ENCODE measurements around the gene CDK9. TPM values are rescaled to one million over a fixed set of nuclear protein-coding genes. Genes with fewer than 3 reads are reported as not detected.

CDK9 gene
- 22.1 and 32.7 TPM in 2 replicates for total RNA-seq (2014; rRNA removed; shearing (Covaris generic))
- 52.5 and 54.8 TPM in 2 replicates for polyA plus RNA-seq (2015; cell fraction: cytosol; rRNA removed)
- 62.8 and 77.0 TPM in 2 replicates for polyA plus RNA-seq (2015; cell fraction: nucleus; rRNA removed)

DNA sequence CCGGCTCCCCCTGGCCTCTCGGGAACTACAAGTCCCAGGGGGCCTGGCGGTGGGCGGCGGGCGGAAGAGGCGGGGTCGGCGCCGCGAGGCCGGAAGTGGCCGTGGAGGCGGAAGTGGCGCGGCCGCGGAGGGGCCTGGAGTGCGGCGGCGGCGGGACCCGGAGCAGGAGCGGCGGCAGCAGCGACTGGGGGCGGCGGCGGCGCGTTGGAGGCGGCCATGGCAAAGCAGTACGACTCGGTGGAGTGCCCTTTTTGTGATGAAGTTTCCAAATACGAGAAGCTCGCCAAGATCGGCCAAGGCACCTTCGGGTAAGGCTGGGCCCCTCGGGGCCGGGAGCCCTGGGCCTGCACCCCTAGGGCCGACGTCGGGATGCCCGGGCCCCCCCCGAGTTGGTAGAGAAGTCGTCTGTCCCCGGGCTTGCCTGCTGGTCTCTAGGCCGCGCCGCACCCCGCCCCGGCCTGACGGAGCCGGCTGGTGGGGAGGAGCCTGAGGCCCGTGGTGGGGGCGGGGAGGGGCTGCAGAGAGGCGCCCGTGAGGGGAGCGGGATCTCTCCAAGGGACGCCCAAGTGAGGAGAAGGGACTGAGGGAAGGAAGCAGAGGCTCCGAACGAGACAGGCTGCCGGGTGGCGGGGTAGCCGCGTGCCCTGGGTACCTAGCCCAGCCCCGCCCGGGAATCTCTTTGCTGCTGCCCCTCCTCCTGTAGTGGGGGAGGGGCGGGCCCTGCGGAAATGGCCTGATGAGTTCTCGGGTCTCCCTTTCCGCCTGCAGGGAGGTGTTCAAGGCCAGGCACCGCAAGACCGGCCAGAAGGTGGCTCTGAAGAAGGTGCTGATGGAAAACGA is at the start of gene CDK9:
Gene CDK9, plus strand, starts transcription at position 102 of the 840 bp plus-strand sequence. Its CDS starts 115 bp downstream, at position 217.
- peak; percentile 87 for DNase-seq (ENCODE audit: low read depth, low spot score)
- in situ Hi-C loops (cut with HindIII; ENCODE audit: low pct_unique_long_range_greater_than_20kb, low sequenced_read_pairs), result no loop called here

- DNase-seq (ENCODE audit: low read depth, low spot score), result no peak
- in situ Hi-C loops (cut with HindIII; ENCODE audit: low pct_unique_long_range_greater_than_20kb, low sequenced_read_pairs), result no loop called here
These were observed 47.2 kb upstream of the CDK9 start for GRCh38 chr9:127738666-127739065.

DNA sequence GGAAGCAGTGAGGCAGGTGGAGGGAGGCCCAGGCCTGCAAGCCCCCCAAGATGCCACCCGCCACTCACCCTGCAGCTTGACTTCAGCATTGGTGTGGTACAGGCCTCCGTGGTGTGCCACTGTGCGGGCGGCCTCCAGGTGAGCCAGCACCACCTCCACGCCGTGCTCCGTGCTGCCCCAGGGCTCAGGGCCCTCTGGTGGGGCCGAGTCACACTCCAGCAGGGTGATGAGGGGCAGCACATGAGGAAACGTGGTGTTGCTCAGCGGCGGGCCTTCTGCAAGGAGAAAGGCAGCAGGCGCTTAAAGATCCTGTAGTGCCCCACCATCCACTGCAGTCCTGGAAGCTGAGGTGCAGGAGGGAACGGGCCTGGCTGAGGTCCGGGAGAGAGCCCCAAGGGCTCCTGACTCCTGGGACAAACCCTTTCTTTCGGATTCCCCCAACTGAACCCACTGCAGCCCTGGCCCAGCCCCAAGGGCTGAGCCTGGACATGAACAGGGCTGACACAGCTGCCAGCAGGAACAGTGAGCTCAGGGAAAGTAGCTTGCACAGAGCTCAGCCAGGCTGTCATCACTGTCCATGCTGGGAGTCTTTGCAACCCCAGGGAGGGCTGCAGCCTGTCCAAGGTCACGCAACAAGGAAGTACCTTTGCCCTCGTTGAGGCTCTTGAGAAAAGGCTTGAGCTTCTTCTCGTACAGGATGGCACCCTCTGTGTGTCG is 46.1 kb upstream of the CDK9 start:
- no peak for DNase-seq (ENCODE audit: low read depth, low spot score)
- in situ Hi-C loops (cut with HindIII; ENCODE audit: low pct_unique_long_range_greater_than_20kb, low sequenced_read_pairs), result no loop called here

DNA sequence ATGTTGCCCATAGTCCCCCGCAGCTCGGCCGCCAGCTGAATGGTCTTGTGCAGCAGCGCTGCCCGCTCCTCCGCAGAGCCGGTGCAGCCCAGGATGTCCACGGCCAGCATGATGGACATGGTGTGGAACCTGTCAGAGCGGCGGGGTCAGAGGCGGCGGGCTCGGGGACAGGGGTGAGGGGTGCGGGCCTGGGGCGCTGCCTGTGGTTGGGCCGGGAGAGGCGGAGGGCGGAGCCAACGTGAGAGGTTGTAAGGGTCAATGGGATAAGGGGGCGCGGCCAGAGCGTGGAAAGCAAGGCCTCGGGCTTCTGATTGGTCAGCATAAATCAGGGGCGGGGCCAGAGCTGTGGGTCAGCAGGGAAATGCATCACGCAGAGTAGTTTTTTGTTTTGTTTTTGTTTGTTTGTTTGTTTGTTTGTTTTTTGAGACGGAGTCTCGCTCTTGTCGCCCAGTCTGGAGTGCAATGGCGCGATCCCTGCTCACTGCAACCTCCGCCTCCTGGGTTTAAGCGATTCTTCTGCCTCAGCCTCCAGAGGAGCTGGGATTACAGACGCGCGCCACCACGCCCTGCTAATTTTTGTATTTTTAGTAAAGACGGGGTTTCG is 43.9 kb upstream of the CDK9 start:
- peak; percentile 89 for DNase-seq (ENCODE audit: low read depth, low spot score)
- in situ Hi-C loops (cut with HindIII; ENCODE audit: low pct_unique_long_range_greater_than_20kb, low sequenced_read_pairs), result no loop called here

DNA sequence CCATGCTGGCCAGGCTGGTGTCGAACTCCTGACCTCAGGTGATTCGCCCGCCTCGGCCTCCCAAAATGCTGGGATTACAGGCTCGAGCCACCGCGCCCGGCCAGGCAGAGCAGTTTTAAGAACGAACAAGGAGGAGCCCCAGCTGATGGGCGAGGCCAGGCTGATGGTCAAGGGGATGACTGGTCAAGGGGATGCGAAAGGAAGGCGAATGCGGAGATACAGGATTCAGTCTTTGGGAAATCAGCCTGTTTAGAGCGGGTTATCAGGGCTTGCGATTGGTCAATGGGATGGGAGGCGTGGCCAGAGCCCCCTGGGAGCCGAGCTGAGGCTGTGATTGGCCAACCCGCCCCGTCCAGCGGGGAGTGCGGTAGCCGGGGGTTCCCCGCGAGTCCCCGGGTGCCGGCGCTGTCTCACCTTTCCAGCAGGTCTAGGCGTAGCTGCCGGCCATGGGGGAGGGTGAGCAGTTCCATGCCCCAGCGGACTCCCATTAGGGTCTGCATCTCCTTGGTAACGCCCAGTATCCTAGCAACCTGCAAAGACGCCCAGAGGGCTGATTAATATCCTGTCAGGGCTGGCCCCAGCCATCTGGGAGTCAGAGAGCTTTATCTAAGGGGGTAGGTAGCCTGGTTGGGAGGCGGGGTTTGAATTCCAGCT is 43.3 kb upstream of the CDK9 start:
- peak; percentile 87 for DNase-seq (ENCODE audit: low read depth, low spot score)
- in situ Hi-C loops (cut with HindIII; ENCODE audit: low pct_unique_long_range_greater_than_20kb, low sequenced_read_pairs), result no loop called here

DNA sequence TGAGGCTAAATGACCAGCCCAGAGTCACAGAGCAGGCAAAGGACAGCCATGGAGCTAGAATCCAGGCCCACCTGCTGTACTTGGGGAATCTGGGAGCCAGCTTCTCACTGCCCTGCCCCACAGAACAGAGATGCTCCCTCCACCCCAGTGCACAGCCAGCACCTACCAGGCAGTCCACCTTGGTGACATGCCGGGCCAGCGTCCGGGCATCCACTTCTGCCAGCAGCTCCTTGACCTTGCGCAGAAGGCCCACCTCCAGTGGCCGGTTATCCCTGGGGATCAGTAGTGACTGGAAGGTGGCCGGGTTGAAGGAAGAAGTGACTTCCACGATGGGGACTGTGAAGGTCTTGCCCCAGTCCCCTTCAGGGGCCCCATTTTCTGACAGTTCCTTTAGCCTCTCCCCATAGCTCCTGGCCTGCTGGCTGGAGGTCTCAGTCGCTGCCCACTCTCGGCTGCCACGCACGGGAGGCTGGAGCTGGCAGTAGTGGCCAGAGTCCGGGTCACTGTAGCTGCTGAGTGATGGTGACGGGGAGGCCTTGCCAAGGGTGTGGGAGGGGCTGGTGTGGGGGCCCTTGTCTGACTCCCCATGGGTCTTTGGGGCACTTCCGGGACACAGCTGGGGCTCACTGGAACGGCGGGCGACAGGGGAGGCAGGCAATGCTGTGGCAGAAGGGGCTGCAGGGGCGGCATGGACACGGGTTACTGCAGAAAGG is 41.3 kb upstream of the CDK9 start:
- in situ Hi-C loops (cut with HindIII; ENCODE audit: low pct_unique_long_range_greater_than_20kb, low sequenced_read_pairs), result no loop called here
- no peak for DNase-seq (ENCODE audit: low read depth, low spot score)

GRCh38 chr9:127746959-127747569 is 38.8 kb upstream of the CDK9 start:
- in situ Hi-C loops (cut with HindIII; ENCODE audit: low pct_unique_long_range_greater_than_20kb, low sequenced_read_pairs), result no loop called here
- DNase-seq (ENCODE audit: low read depth, low spot score), result no peak

DNA sequence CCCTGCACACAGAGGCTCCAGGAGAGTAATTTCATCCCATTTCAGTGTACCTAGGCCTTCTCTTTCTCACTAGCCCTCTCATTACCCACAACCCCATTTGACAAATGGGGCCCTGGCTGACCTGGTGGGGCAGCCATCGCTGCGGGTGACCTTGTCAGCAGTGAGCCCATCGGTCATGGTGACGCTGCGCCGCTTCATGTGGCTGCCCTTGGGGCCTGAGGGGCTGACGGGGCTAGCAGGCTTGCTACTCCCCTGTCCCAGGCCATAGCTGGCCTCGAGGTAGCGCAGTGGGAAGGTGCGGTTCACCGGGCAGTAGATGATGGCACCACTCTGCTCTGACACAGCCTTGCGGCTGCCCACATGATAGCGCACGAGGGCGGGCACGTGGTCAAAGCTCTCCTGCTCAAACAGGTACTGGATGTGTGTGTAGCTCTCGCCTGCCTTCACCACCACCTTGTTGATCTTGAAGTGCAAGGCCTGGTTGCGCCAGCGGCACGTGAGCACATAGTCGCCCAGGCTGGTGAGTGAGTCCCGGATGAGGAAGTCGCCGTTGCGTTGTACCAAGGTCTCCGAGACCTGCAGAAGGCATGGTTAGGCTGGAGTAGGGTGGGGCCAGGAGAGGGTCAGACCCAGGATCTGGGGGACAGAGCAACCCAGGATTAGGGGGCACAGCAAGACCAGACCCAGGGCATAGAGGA is 36.6 kb upstream of the CDK9 start:
- DNase-seq (ENCODE audit: low read depth, low spot score), result no peak
- in situ Hi-C loops (cut with HindIII; ENCODE audit: low pct_unique_long_range_greater_than_20kb, low sequenced_read_pairs), result no loop called here

- in situ Hi-C loops (cut with HindIII; ENCODE audit: low pct_unique_long_range_greater_than_20kb, low sequenced_read_pairs), result no loop called here
- DNase-seq (ENCODE audit: low read depth, low spot score), result no peak
These were observed 34.4 kb upstream of the CDK9 start for GRCh38 chr9:127751269-127752054.

- DNase-seq (ENCODE audit: low read depth, low spot score), result no peak
- in situ Hi-C loops (cut with HindIII; ENCODE audit: low pct_unique_long_range_greater_than_20kb, low sequenced_read_pairs), result no loop called here
These were observed 32.7 kb upstream of the CDK9 start for GRCh38 chr9:127753148-127753547.

DNA sequence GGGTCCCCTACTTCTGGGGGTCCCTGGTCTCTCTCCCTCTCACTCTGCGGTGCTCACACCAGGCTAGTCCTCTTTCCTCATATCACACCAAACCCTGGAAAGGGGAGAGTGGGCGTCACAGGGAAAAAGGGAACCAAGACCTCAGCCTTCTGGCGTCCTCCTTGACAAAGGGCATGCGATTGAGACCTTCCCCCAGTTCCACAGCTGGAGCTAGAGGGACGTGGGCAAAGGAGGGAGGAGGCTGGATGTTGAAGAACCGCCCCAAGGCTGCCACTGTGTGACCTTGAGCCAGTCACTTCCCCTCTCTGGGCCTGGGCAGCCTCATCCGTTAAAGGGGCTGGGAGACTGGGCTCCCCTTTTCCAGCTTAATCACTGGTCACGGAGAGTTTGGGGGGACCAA is 32.2 kb upstream of the CDK9 start:
- DNase-seq (ENCODE audit: low read depth, low spot score), result no peak
- in situ Hi-C loops (cut with HindIII; ENCODE audit: low pct_unique_long_range_greater_than_20kb, low sequenced_read_pairs), result no loop called here

- in situ Hi-C loops (cut with HindIII; ENCODE audit: low pct_unique_long_range_greater_than_20kb, low sequenced_read_pairs), result no loop called here
- DNase-seq (ENCODE audit: low read depth, low spot score), result peak; percentile 28
These were observed 31.5 kb upstream of the CDK9 start for GRCh38 chr9:127754099-127755060.

GRCh38 chr9:127755061-127756060 is 30.5 kb upstream of the CDK9 start:
- in situ Hi-C loops (cut with HindIII; ENCODE audit: low pct_unique_long_range_greater_than_20kb, low sequenced_read_pairs), result no loop called here
- no peak for DNase-seq (ENCODE audit: low read depth, low spot score)

- in situ Hi-C loops (cut with HindIII; ENCODE audit: low pct_unique_long_range_greater_than_20kb, low sequenced_read_pairs), result no loop called here
- no peak for DNase-seq (ENCODE audit: low read depth, low spot score)
These were observed 29.6 kb upstream of the CDK9 start for GRCh38 chr9:127756233-127756632.
